HepG2 (cell line): ENCODE data around the gene YAP1. TPM values are rescaled to one million over a fixed set of nuclear protein-coding genes. Genes with fewer than 3 reads are reported as not detected.

Source experiments
- ATAC-seq: fragments of 200-7000 bp; cut with Tn5 transposase; 3 replicates; pipeline ENCODE4 v1.9.1; 2020; ENCODE audit warnings: mild to moderate bottlenecking, moderate library complexity
- BruUV-seq: library from RNA; stranded (reverse); fragments of 400-500 nt; replicated peaks from 2 replicates; lab custom pipeline; 2021; lab: Mats Ljungman, UMichigan
- CTCF ChIA-PET: fragments of 300-600 bp; formaldehyde crosslinking; extraction: SDS; loops from one replicate; lab custom pipeline; 2021; ENCODE audit warnings: low total read pairs, inconsistent platforms, low intra/inter-chr PET ratio; lab: Yijun Ruan, JAX
- POLR2A ChIA-PET: fragments of 350-600 bp; sonication (Branson Sonifier 250); formaldehyde crosslinking; loops from one replicate; lab custom pipeline; 2020; ENCODE audit warnings: antibody characterized with exemption, inconsistent platforms; lab: Yijun Ruan, JAX
- DNase-seq: peaks from one replicate; pipeline ENCODE4 v3.0.0-alpha.2; 2015; ENCODE audit warnings: low spot score
- FAIRE-seq: peaks from 3 replicates; lab custom pipeline; 2011; peaks lifted over from hg19 to GRCh38; lab: Jason Lieb, UNC
- H2AFZ ChIP-seq: one replicate; pipeline ENCODE4 v1.6.1; 2011; ENCODE audit warnings: low read length, inconsistent platforms
- H3K27ac ChIP-seq: fragments of 300-600 bp; 3 replicates; pipeline ENCODE4 v1.8.0; 2011; ENCODE audit warnings: mixed run types, mild to moderate bottlenecking, mixed read lengths, low read length, inconsistent platforms; ENCODE audit not compliant: insufficient read depth; ENCODE audit errors: extremely low read length
- H3K27me3 ChIP-seq, 2 experiments: fragments of 200-600 bp in 1 of 2; 2 replicates in 1 of 2; 3 replicates in 1 of 2; pipeline versions ENCODE4 v1.6.0 to v1.8.0; 2011; ENCODE audit warnings: low read length in 2 of 2, mild to moderate bottlenecking in 2 of 2, moderate library complexity in 2 of 2, inconsistent platforms in 1 of 2; ENCODE audit not compliant: insufficient read depth in 2 of 2, control insufficient read depth in 1 of 2
- H3K36me3 ChIP-seq, 2 experiments: fragments of 200-600 bp in 1 of 2; replicated peaks in 1 of 2; 2 replicates in 1 of 2; 3 replicates in 1 of 2; pipeline versions ENCODE4 v1.5.1 to v1.8.0; 2011; ENCODE audit warnings: low read length in 2 of 2, inconsistent platforms in 1 of 2; ENCODE audit not compliant: insufficient read depth in 2 of 2, control insufficient read depth in 1 of 2
- H3K4me1 ChIP-seq: 2 replicates; pipeline ENCODE4 v1.5.1; 2012; ENCODE audit warnings: low read length, inconsistent platforms; ENCODE audit not compliant: insufficient read depth
- H3K4me2 ChIP-seq: 2 replicates; pipeline ENCODE4 v1.6.0; 2011; ENCODE audit warnings: low read depth, low read length, inconsistent platforms
- H3K4me3 ChIP-seq, 3 experiments: fragments of 200-600 bp in 1 of 3; sonication (generic), shearing (Covaris generic) in 1 of 3; replicated peaks in 1 of 3; 2 replicates each; pipeline ENCODE4 v1.5.1; 2011 to 2016; ENCODE audit warnings: low read length in 3 of 3, inconsistent platforms in 2 of 3, low read depth in 2 of 3, mild to moderate bottlenecking in 2 of 3, control low read depth in 1 of 3, mixed read lengths in 1 of 3; ENCODE audit not compliant: insufficient read depth in 1 of 3
- H3K79me2 ChIP-seq: one replicate; pipeline ENCODE4 v1.6.1; 2011; ENCODE audit warnings: low read length, inconsistent platforms; ENCODE audit not compliant: insufficient read depth
- H3K9ac ChIP-seq: 2 replicates; pipeline ENCODE4 v1.6.0; 2011; ENCODE audit warnings: mild to moderate bottlenecking, low read depth, low read length, inconsistent platforms; ENCODE audit not compliant: insufficient read depth
- H3K9me3 ChIP-seq: 2 replicates; pipeline ENCODE4 v1.5.1; 2012; ENCODE audit warnings: mild to moderate bottlenecking, low read length
- H4K20me1 ChIP-seq: 2 replicates; pipeline ENCODE4 v1.6.0; 2011; ENCODE audit warnings: inconsistent platforms, mild to moderate bottlenecking, low read length, moderate library complexity; ENCODE audit not compliant: insufficient read depth
- GLI4 ChIP-seq: sonication (generic); formaldehyde crosslinking; IDR thresholded peaks from 2 replicates; pipeline ENCODE4 v1.5.1; 2020; ENCODE audit warnings: missing genetic modification reagents, mild to moderate bottlenecking, moderate library complexity, borderline replicate concordance
- RAD51 ChIP-seq: fragments of 450-650 bp; IDR thresholded peaks from 2 replicates; pipeline ENCODE4 v1.6.1; 2016; ENCODE audit warnings: borderline replicate concordance
- SRF ChIP-seq: IDR thresholded peaks from 2 replicates; pipeline ENCODE4 v1.6.1; 2011; ENCODE audit warnings: mild to moderate bottlenecking, low read depth, low read length, moderate library complexity
- STAG1 ChIP-seq: sonication (generic); formaldehyde crosslinking; IDR thresholded peaks from 2 replicates; pipeline ENCODE4 v1.4.0; 2020; ENCODE audit warnings: missing genetic modification reagents
- TEAD2 ChIP-seq: sonication (generic); formaldehyde crosslinking; IDR thresholded peaks from 2 replicates; pipeline ENCODE4 v1.9.0; 2021; ENCODE audit warnings: missing genetic modification reagents
- TFDP2 ChIP-seq: sonication (generic); formaldehyde crosslinking; IDR thresholded peaks from 2 replicates; pipeline ENCODE4 v1.4.0; 2020; ENCODE audit warnings: missing genetic modification reagents
- ZNF501 ChIP-seq: sonication (generic); formaldehyde crosslinking; IDR thresholded peaks from 2 replicates; pipeline ENCODE4 v1.5.1; 2020; ENCODE audit warnings: mild to moderate bottlenecking, moderate library complexity, missing genetic modification reagents
- WGBS: methylation state at CpG from one replicate; pipeline ENCODE4 v1.1.6; 2017; ENCODE audit warnings: low lambda C conversion rate; 5-methylcytosine and 5-hydroxymethylcytosine counted together
- in situ Hi-C: cut with HindIII; loops from 2 replicates; pipeline ENCODE4 v1.10.0; 2017; ENCODE audit warnings: low pct_unique_long_range_greater_than_20kb; ENCODE audit not compliant: extremely low pct_ligation_motif_present
- intact Hi-C: fragments of 100-400 bp; cut with micrococcal nuclease; formaldehyde crosslinking; loops from one replicate; pipeline ENCODE4 v1.10.0; 2022; ENCODE audit not compliant: unreplicated experiment
- polyA plus RNA-seq, 8 experiments: library from polyadenylated mRNA; depleted of rRNA in 3 of 8; stranded (reverse) in 7 of 8; unstranded in 1 of 8; fragments of >200 nt; fragmentation: Illumina TruSeq in 4 of 8; extraction: Trizol in 4 of 8; gene quantifications; 2 replicates each; pipeline versions ENCODE4 v1.2.1 to v1.2.3, GENCODE V29; 2011 to 2016; ENCODE audit warnings: low read depth in 4 of 8, missing spikeins in 1 of 8, mixed read lengths in 1 of 8; ENCODE audit not compliant: insufficient read depth in 1 of 8
- total RNA-seq, 5 experiments: library from RNA; depleted of rRNA; stranded (reverse); fragments of >200 nt; fragmentation: Illumina TruSeq; extraction: Trizol; gene quantifications; 2 replicates each; pipeline ENCODE4 v1.2.3, GENCODE V29; 2016; ENCODE audit warnings: low read depth in 1 of 5
- TF ChIP-seq, protein P1 (sequence below): sonication (generic); formaldehyde crosslinking; IDR thresholded peaks from 2 replicates; pipeline ENCODE4 v1.4.0; 2020; ENCODE audit warnings: missing genetic modification reagents, borderline replicate concordance
- TF ChIP-seq, protein P2 (sequence below): sonication (generic); formaldehyde crosslinking; IDR thresholded peaks from 2 replicates; pipeline ENCODE4 v1.5.0; 2020; ENCODE audit warnings: mild to moderate bottlenecking, missing genetic modification reagents, moderate library complexity

The YAP1 gene
- total and polyA plus RNA-seq, 2 of the 13 experiments (the other 11 are each of a cell fraction or from before 2014, with no cell fraction given): 59.5 to 91.0 TPM

DNA sequence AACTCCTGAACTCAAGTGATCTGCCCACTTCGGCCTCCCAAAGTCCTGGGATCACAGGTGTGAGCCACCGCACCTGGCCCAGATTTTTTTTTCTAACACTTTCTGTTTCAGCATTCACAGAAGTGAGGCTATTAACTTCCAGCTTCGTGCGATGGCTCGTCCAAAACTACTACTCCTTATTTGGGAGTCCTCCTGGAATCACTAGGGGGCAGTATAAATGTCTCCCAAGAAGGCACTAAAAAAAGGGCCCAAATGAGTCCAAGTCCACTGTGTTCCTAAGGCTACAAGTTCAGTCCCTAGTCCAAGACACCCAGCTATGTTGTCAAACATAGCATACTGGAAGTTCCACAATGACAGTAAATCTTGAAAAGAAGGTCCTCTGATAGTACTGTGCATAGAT, 143.8 kb downstream of the YAP1 start:
- Histone ChIP-seq H3K9ac (no peak overlapping the region), H3K4me1 (peaks cover 16% of the 10 kb centered on the region), H3K4me2 (no peak overlapping the region), H3K4me3 (no peak overlapping the region), H4K20me1 (no peaks in the 10 kb centered on the region), H3K79me2 (no peaks in the 10 kb centered on the region), H3K27ac (no peak overlapping the region), H2AFZ (no peak overlapping the region), H3K36me3 (no peaks in the 10 kb centered on the region), H3K9me3 (no peaks in the 10 kb centered on the region), H3K27me3 (no peaks in the 10 kb centered on the region)
- TF ChIP-seq TFDP2 (CRISPR knock-in tag): no peak
- TF ChIP-seq RAD51: no peak
- TF ChIP-seq TEAD2: no peak
- TF ChIP-seq, protein P1, sequence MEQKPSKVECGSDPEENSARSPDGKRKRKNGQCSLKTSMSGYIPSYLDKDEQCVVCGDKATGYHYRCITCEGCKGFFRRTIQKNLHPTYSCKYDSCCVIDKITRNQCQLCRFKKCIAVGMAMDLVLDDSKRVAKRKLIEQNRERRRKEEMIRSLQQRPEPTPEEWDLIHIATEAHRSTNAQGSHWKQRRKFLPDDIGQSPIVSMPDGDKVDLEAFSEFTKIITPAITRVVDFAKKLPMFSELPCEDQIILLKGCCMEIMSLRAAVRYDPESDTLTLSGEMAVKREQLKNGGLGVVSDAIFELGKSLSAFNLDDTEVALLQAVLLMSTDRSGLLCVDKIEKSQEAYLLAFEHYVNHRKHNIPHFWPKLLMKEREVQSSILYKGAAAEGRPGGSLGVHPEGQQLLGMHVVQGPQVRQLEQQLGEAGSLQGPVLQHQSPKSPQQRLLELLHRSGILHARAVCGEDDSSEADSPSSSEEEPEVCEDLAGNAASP (CRISPR knock-in tag): no peak
- TF ChIP-seq SRF: peak; percentile 77; the same call in 1 of the 2 replicates
- TF ChIP-seq GLI4 (CRISPR knock-in tag): no peak
- TF ChIP-seq ZNF501 (CRISPR knock-in tag): no peak
- TF ChIP-seq, protein P2, sequence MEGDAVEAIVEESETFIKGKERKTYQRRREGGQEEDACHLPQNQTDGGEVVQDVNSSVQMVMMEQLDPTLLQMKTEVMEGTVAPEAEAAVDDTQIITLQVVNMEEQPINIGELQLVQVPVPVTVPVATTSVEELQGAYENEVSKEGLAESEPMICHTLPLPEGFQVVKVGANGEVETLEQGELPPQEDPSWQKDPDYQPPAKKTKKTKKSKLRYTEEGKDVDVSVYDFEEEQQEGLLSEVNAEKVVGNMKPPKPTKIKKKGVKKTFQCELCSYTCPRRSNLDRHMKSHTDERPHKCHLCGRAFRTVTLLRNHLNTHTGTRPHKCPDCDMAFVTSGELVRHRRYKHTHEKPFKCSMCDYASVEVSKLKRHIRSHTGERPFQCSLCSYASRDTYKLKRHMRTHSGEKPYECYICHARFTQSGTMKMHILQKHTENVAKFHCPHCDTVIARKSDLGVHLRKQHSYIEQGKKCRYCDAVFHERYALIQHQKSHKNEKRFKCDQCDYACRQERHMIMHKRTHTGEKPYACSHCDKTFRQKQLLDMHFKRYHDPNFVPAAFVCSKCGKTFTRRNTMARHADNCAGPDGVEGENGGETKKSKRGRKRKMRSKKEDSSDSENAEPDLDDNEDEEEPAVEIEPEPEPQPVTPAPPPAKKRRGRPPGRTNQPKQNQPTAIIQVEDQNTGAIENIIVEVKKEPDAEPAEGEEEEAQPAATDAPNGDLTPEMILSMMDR (CRISPR knock-in tag): peak; percentile 28
- TF ChIP-seq STAG1 (CRISPR knock-in tag): peak; percentile 37; the same call in 1 of the 2 replicates
- FAIRE-seq: no peak
- intact Hi-C loops (no loop called here), in situ Hi-C loops (no loop called here)
- no TSS peak for BruUV-seq
- ChIA-PET CTCF (no interaction called here), POLR2A (no interaction called here)
- ATAC-seq: no peak
- WGBS: 97% methylated on average over 5 of the region's 5 CpGs
- no peak for DNase-seq
